NT2/D1 (cell line): Measurements from ENCODE around the gene ARHGAP28.

Experiments
- DNase-seq: peaks from one replicate; pipeline ENCODE4 v3.0.0-alpha.2; 2011; ENCODE audit warnings: low read depth, low spot score
- H3K27me3 ChIP-seq: 2 replicates; pipeline ENCODE4 v1.6.0; 2011; ENCODE audit warnings: mild to moderate bottlenecking; ENCODE audit not compliant: insufficient read length, insufficient read depth
- H3K36me3 ChIP-seq: 2 replicates; pipeline ENCODE4 v1.6.1; 2011; ENCODE audit warnings: mild to moderate bottlenecking, low read length, mixed read lengths; ENCODE audit not compliant: insufficient read depth, insufficient read length
- H3K4me1 ChIP-seq: 2 replicates; pipeline ENCODE4 v1.5.1; 2011; ENCODE audit not compliant: insufficient read depth, insufficient read length
- H3K4me3 ChIP-seq: 2 replicates; pipeline ENCODE4 v1.5.1; 2011; ENCODE audit warnings: low read depth; ENCODE audit not compliant: insufficient read length
- H3K9ac ChIP-seq: 2 replicates; pipeline ENCODE4 v1.6.0; 2011; ENCODE audit warnings: low read depth; ENCODE audit not compliant: insufficient read length
- H3K9me3 ChIP-seq: 2 replicates; pipeline ENCODE4 v1.5.1; 2011; ENCODE audit warnings: mild to moderate bottlenecking, low read length; ENCODE audit not compliant: insufficient read depth
- SUZ12 ChIP-seq: IDR thresholded peaks from 2 replicates; pipeline ENCODE4 v1.6.1; 2011; ENCODE audit not compliant: insufficient read length, insufficient read depth; ENCODE audit errors: extremely low read depth
- YY1 ChIP-seq: IDR thresholded peaks from 2 replicates; pipeline ENCODE4 v1.6.1; 2011; ENCODE audit not compliant: insufficient read length, insufficient read depth
- ZNF274 ChIP-seq: IDR thresholded peaks from 2 replicates; pipeline ENCODE4 v1.6.1; 2011; ENCODE audit warnings: mild to moderate bottlenecking, low read depth, low read length

The ARHGAP28 gene

DNA sequence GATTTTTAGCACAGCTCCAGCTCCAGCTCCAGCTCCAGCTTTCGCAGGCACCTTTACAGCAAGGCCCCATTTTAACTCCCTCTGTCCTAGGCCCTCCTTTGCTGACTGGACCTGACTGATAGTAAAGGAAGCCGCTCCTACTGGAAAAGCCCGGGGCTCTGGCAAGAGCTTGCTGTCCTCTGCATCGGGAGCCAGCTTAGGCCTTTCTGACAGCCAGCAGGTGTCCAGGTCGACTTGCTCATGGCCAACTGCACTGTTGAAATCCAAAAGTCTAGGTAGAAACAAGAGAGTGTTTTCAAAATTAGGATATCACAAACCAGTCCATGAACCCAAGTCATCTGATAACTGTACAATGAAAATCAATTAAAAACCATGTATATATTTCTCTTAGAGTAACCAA lies 227.0 kb downstream of the ARHGAP28 start:
- TF ChIP-seq YY1, result no peak
- no peak for TF ChIP-seq SUZ12
- no peak for TF ChIP-seq ZNF274
- Histone ChIP-seq H3K4me1 (no peaks in the 10 kb centered on the region), H3K27me3 (no peaks in the 10 kb centered on the region), H3K9ac (no peak overlapping the region), H3K4me3 (no peak overlapping the region), H3K9me3 (peaks cover 10% of the 10 kb centered on the region; the same call in 1 of the 2 replicates), H3K36me3 (peaks cover 82% of the 10 kb centered on the region)
- no peak for DNase-seq

GRCh38 chr18:6956999-6957398 lies 227.5 kb downstream of the ARHGAP28 start:
- peaks cover 80% of the 10 kb centered on the region for H3K36me3 ChIP-seq
- TF ChIP-seq SUZ12 (no peak), ZNF274 (no peak), YY1 (no peak)
- H3K9me3 ChIP-seq, result peaks cover 10% of the 10 kb centered on the region; the same call in 1 of the 2 replicates
- no peak overlapping the region for H3K4me3 ChIP-seq
- H3K9ac ChIP-seq, result no peak overlapping the region
- no peak for DNase-seq
- no peaks in the 10 kb centered on the region for H3K27me3 ChIP-seq
- no peaks in the 10 kb centered on the region for H3K4me1 ChIP-seq

DNA sequence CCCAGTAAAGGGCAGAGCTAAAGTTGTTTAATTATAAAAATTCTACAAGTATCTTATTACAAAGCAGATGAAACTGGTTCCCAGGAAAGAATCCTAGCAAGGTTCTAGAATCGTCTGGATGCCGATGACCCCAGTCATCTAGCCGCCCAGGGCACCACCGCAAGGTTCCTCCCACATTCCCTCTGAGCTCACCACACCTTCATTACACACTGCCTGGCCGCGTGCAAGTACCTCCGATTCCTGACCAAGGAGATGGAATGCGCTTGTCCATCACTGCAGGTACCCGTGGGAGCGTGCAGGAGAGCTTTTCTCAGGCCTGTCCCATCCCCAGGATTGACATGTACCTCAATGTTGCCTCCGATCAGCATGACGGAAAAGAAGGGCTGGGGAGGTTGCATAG lies 229.6 kb downstream of the ARHGAP28 start:
- TF ChIP-seq YY1 (no peak), SUZ12 (no peak), ZNF274 (no peak)
- DNase-seq, result no peak
- Histone ChIP-seq H3K4me3 (no peak overlapping the region), H3K36me3 (peaks cover 77% of the 10 kb centered on the region), H3K4me1 (no peaks in the 10 kb centered on the region), H3K27me3 (no peaks in the 10 kb centered on the region), H3K9me3 (peaks cover 10% of the 10 kb centered on the region; the same call in 1 of the 2 replicates), H3K9ac (no peak overlapping the region)

- Histone ChIP-seq H3K27me3 (no peaks in the 10 kb centered on the region), H3K9ac (no peak overlapping the region), H3K36me3 (peaks cover 74% of the 10 kb centered on the region), H3K4me1 (no peaks in the 10 kb centered on the region), H3K9me3 (peaks cover 10% of the 10 kb centered on the region; the same call in 1 of the 2 replicates), H3K4me3 (no peak overlapping the region)
- TF ChIP-seq YY1 (no peak), ZNF274 (no peak), SUZ12 (no peak)
- no peak for DNase-seq
These were observed 230.6 kb downstream of the ARHGAP28 start for GRCh38 chr18:6960124-6960523.

DNA sequence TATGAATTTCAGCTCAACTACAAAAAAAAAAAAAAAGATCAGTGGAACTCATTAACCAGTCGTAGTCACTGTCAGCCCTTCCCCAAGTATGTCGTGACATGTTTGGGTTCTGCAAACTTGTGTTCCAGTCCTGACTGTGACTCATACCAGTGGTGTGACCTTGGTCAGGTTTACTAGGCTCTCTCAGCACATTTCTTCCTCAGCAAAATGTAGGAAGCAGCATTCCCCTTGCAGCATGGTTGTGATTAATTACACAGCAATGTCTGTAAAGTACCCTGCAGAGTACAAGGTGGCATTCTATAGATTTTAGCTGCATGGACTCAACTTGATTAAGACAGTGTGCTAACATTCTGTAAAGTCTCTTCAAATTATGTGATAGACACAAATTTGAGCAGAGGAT lies 231.1 kb downstream of the ARHGAP28 start:
- H3K27me3 ChIP-seq, result no peaks in the 10 kb centered on the region
- TF ChIP-seq ZNF274 (no peak), YY1 (no peak), SUZ12 (no peak)
- H3K4me1 ChIP-seq, result no peaks in the 10 kb centered on the region
- H3K36me3 ChIP-seq, result peaks cover 74% of the 10 kb centered on the region
- DNase-seq, result no peak
- H3K4me3 ChIP-seq, result no peak overlapping the region
- H3K9me3 ChIP-seq, result peaks cover 10% of the 10 kb centered on the region; the same call in 1 of the 2 replicates
- H3K9ac ChIP-seq, result no peak overlapping the region

GRCh38 chr18:6961331-6961730 lies 231.8 kb downstream of the ARHGAP28 start:
- Histone ChIP-seq H3K9ac (no peak overlapping the region), H3K4me3 (no peak overlapping the region), H3K4me1 (no peaks in the 10 kb centered on the region), H3K9me3 (peaks cover 10% of the 10 kb centered on the region; the same call in 1 of the 2 replicates), H3K36me3 (peaks cover 68% of the 10 kb centered on the region), H3K27me3 (no peaks in the 10 kb centered on the region)
- TF ChIP-seq YY1 (no peak), ZNF274 (no peak), SUZ12 (no peak)
- no peak for DNase-seq

- no peak overlapping the region for H3K4me3 ChIP-seq
- TF ChIP-seq SUZ12, result no peak
- no peak for TF ChIP-seq YY1
- TF ChIP-seq ZNF274, result no peak
- DNase-seq, result no peak
- peaks cover 56% of the 10 kb centered on the region for H3K36me3 ChIP-seq
- no peaks in the 10 kb centered on the region for H3K4me1 ChIP-seq
- H3K9me3 ChIP-seq, result peaks cover 10% of the 10 kb centered on the region; the same call in 1 of the 2 replicates
- no peak overlapping the region for H3K9ac ChIP-seq
- no peaks in the 10 kb centered on the region for H3K27me3 ChIP-seq
These were observed 233.3 kb downstream of the ARHGAP28 start for GRCh38 chr18:6962571-6963451.
